IMR-90 (cell line): ENCODE measurements around the gene ALPK3. TPM values are rescaled to one million over a fixed set of nuclear protein-coding genes. Genes with fewer than 3 reads are reported as not detected.

Experiments
- ATAC-seq: fragments of 200-7000 bp; cut with Tn5 transposase; 2 replicates; pipeline ENCODE4 v1.9.1; 2020; ENCODE audit warnings: low read depth, mild to moderate bottlenecking, moderate library complexity
- BruUV-seq: library from RNA; stranded (reverse); fragments of 400-500 nt; replicated peaks from 2 replicates; lab custom pipeline; 2021; lab: Mats Ljungman, UMichigan
- CTCF ChIA-PET: fragments of 300-600 bp; formaldehyde crosslinking; extraction: SDS; loops from one replicate; lab custom pipeline; 2021; ENCODE audit warnings: antibody characterized with exemption; lab: Yijun Ruan, JAX
- POLR2A ChIA-PET: fragments of 300-600 bp; sonication (Branson Sonifier 250); formaldehyde crosslinking; loops from one replicate; lab custom pipeline; 2022; ENCODE audit warnings: antibody characterized with exemption; ENCODE audit not compliant: unreplicated experiment; lab: Charles Lee
- DNase-seq: peaks from one replicate; pipeline ENCODE4 v3.0.0; 2013
- H2AFZ ChIP-seq: replicated peaks from 2 replicates; pipeline ENCODE3; 2013; ENCODE audit warnings: low read length, mild to moderate bottlenecking; ENCODE audit not compliant: poor library complexity
- H2AK5ac ChIP-seq: 2 replicates; pipeline ENCODE4 v1.6.1; 2013; ENCODE audit warnings: low read depth, low read length, inconsistent platforms
- H2AK9ac ChIP-seq: replicated peaks from 2 replicates; pipeline ENCODE3; 2013; ENCODE audit warnings: mild to moderate bottlenecking, low read depth, low read length, moderate library complexity; ENCODE audit not compliant: poor library complexity
- H2BK120ac ChIP-seq: 2 replicates; pipeline ENCODE4 v1.6.1; 2013; ENCODE audit warnings: low read depth, low read length, inconsistent platforms
- H2BK15ac ChIP-seq: 3 replicates; pipeline ENCODE4 v1.6.1; 2013; ENCODE audit warnings: low read depth, low read length, inconsistent platforms
- H2BK20ac ChIP-seq: 2 replicates; pipeline ENCODE4 v1.6.1; 2013; ENCODE audit warnings: low read depth, mild to moderate bottlenecking, inconsistent platforms, low read length, moderate library complexity
- H2BK5ac ChIP-seq: 2 replicates; pipeline ENCODE4 v1.6.1; 2013; ENCODE audit warnings: mild to moderate bottlenecking, low read depth, low read length, inconsistent platforms; ENCODE audit not compliant: poor library complexity, severe bottlenecking
- H3K14ac ChIP-seq: replicated peaks from 2 replicates; pipeline ENCODE4 v1.6.1; 2013; ENCODE audit warnings: low read depth, low read length, inconsistent platforms
- H3K18ac ChIP-seq: 2 replicates; pipeline ENCODE4 v1.6.1; 2013; ENCODE audit warnings: low read depth, low read length, control low read depth
- H3K23ac ChIP-seq: 2 replicates; pipeline ENCODE4 v1.6.1; 2013; ENCODE audit warnings: low read depth, low read length, inconsistent platforms
- H3K27ac ChIP-seq: 2 replicates; pipeline ENCODE4 v1.5.1; 2013; ENCODE audit warnings: mild to moderate bottlenecking, control low read depth, low read length; ENCODE audit not compliant: insufficient read depth
- H3K27me3 ChIP-seq: 2 replicates; pipeline ENCODE4 v1.6.1; 2013; ENCODE audit warnings: low read length; ENCODE audit not compliant: control insufficient read depth, insufficient read depth
- H3K36me3 ChIP-seq: 2 replicates; pipeline ENCODE4 v1.6.1; 2013; ENCODE audit warnings: low read length, mixed read lengths; ENCODE audit not compliant: control insufficient read depth, insufficient read depth
- H3K4ac ChIP-seq: 2 replicates; pipeline ENCODE4 v1.6.1; 2013; ENCODE audit warnings: low read depth, low read length, inconsistent platforms
- H3K4me1 ChIP-seq: 2 replicates; pipeline ENCODE4 v1.6.1; 2013; ENCODE audit warnings: low read length, mixed read lengths; ENCODE audit not compliant: control insufficient read depth, insufficient read depth
- H3K4me2 ChIP-seq: 2 replicates; pipeline ENCODE4 v1.6.1; 2013; ENCODE audit warnings: low read depth, mild to moderate bottlenecking, control low read depth, low read length, moderate library complexity
- H3K4me3 ChIP-seq: 2 replicates; pipeline ENCODE4 v1.5.1; 2013; ENCODE audit warnings: low read depth, mild to moderate bottlenecking, control low read depth, low read length, moderate library complexity; ENCODE audit not compliant: insufficient read depth
- H3K56ac ChIP-seq: 2 replicates; pipeline ENCODE4 v1.6.1; 2013; ENCODE audit warnings: low read length, inconsistent platforms; ENCODE audit not compliant: insufficient read depth; ENCODE audit errors: extremely low read depth
- H3K79me1 ChIP-seq, 2 experiments: 2 replicates each; pipeline ENCODE4 v1.6.1; 2013; ENCODE audit warnings: low read length in 2 of 2, inconsistent platforms in 1 of 2, low read depth in 1 of 2
- H3K9ac ChIP-seq: 2 replicates; pipeline ENCODE4 v1.6.1; 2013; ENCODE audit warnings: low read depth, low read length, control low read depth
- H3K9me1 ChIP-seq: 2 replicates; pipeline ENCODE4 v1.6.1; 2013; ENCODE audit warnings: low read length, inconsistent platforms; ENCODE audit not compliant: insufficient read depth
- H3K9me3 ChIP-seq: 2 replicates; pipeline ENCODE4 v1.6.1; 2013; ENCODE audit warnings: low read length; ENCODE audit not compliant: control insufficient read depth, insufficient read depth
- H4K20me1 ChIP-seq: 2 replicates; pipeline ENCODE4 v1.6.1; 2013; ENCODE audit warnings: low read length, inconsistent platforms; ENCODE audit not compliant: insufficient read depth
- H4K5ac ChIP-seq: 2 replicates; pipeline ENCODE4 v1.6.1; 2013; ENCODE audit warnings: mild to moderate bottlenecking, low read depth, low read length, control low read depth
- H4K8ac ChIP-seq, 2 experiments: 2 replicates each; pipeline ENCODE4 v1.6.1; 2013; ENCODE audit warnings: low read depth in 2 of 2, low read length in 2 of 2, control low read depth in 1 of 2, inconsistent platforms in 1 of 2
- H4K91ac ChIP-seq: 2 replicates; pipeline ENCODE4 v1.6.1; 2013; ENCODE audit warnings: low read depth, low read length, inconsistent platforms; ENCODE audit not compliant: insufficient read depth
- MAZ ChIP-seq: IDR thresholded peaks from 2 replicates; pipeline ENCODE4 v1.6.1; 2012; ENCODE audit warnings: low read depth, mild to moderate bottlenecking, low read length, improper control_type of control experiment, moderate library complexity, borderline replicate concordance
- WGBS, 2 experiments: methylation state at CpG; one replicate each; pipeline versions ENCODE4 v1.1.5 to v1.1.7; 2013; ENCODE audit warnings: missing lambda C conversion rate in 2 of 2; ENCODE audit not compliant: insufficient read length in 1 of 2; ENCODE audit errors: extremely low coverage in 2 of 2; 5-methylcytosine and 5-hydroxymethylcytosine counted together
- dilution Hi-C: fragments of 300-500 bp; cut with HindIII; formaldehyde crosslinking; loops from one replicate; pipeline ENCODE4 v1.14.3; 2018; ENCODE audit warnings: low sequenced_read_pairs; ENCODE audit not compliant: unreplicated experiment
- in situ Hi-C: fragments of 300-500 bp; cut with MboI; formaldehyde crosslinking; loops from 3 replicates; pipeline ENCODE4 v1.14.3; 2019; ENCODE audit warnings: low sequenced_read_pairs, inconsistent platforms, mixed read lengths
- intact Hi-C: fragments of 100-400 bp; cut with micrococcal nuclease; formaldehyde crosslinking; loops from 2 replicates; pipeline ENCODE4 v1.10.0; 2022
- polyA plus RNA-seq, 3 experiments: library from polyadenylated mRNA; depleted of rRNA; stranded (reverse); fragments of >200 nt; gene quantifications; 2 replicates each; pipeline ENCODE4 v1.2.3, GENCODE V29; 2012; ENCODE audit warnings: low replicate concordance in 1 of 3
- total RNA-seq: library from RNA; depleted of rRNA; stranded (reverse); fragments of >200 nt; gene quantifications from 2 replicates; pipeline ENCODE4 v1.2.3, GENCODE V29; 2012
- TF ChIP-seq, protein P1 (sequence below): conservative IDR thresholded peaks from 2 replicates; pipeline ENCODE4 v1.5.1; 2012; ENCODE audit warnings: mild to moderate bottlenecking, low read depth, low read length, improper control_type of control experiment

ALPK3 gene
- total and polyA plus RNA-seq, 2 of the 4 experiments (the other 2 are of a cell fraction), result under 0.01 to 0.26 TPM

DNA sequence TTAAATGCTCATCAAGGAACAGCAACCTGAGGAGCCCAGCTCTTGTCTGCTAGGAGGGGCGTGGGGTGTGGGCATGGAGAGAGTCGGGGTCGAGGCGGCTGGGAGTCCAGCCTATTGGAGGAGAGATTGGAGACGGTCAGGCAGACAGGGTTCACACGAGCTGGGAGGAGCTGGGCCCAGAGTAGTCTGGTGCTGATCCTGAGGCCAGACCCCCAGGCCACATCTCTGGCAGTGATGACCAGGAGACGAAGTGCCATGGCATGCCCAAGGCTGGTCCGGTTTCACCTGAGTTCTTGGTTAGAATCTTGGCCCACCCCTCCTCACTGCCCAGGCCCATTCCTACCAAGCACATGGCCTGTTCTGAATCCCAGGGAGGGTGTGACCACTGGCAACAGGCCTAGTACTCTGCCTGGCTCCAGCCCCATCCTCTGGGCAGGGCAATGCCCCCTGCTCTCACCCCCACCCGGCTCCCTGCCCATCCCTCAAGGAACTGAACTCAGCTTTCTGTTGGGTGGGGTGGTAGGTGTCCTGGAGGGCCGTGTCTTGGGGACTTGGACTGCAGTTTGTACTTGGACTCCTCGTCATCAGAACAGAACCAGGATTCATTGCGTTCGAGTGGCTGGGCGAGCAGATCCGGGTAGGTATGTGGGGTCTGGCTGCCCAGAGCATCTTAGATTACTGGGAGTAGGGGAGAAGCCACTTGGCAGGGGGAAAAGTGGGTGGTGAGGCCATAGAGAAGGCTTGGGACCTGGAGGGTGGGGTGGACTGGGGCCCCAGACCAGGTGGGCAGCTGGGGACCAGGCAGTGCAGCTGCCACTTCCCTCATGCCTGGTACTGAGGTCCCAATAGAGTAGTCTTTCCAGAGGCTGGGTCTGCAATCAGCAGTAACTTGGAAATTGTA is 88.1 kb downstream of the ALPK3 start:
- no peak overlapping the region for H3K4ac ChIP-seq
- H3K79me1 ChIP-seq, result no peaks in the 10 kb centered on the region
- 94% methylated on average over 11 of the region's 15 CpGs; no CpG with 5 or more reads in 1 of the 2 experiments for WGBS, 2 experiments
- intact Hi-C loops (no loop called here), dilution Hi-C loops (no loop called here), in situ Hi-C loops (no loop called here)
- H3K14ac ChIP-seq, result no peak overlapping the region
- H3K4me1 ChIP-seq, result no peaks in the 10 kb centered on the region
- CTCF ChIA-PET, result no interaction called here
- no peak overlapping the region for H2BK15ac ChIP-seq
- TF ChIP-seq, protein P1, sequence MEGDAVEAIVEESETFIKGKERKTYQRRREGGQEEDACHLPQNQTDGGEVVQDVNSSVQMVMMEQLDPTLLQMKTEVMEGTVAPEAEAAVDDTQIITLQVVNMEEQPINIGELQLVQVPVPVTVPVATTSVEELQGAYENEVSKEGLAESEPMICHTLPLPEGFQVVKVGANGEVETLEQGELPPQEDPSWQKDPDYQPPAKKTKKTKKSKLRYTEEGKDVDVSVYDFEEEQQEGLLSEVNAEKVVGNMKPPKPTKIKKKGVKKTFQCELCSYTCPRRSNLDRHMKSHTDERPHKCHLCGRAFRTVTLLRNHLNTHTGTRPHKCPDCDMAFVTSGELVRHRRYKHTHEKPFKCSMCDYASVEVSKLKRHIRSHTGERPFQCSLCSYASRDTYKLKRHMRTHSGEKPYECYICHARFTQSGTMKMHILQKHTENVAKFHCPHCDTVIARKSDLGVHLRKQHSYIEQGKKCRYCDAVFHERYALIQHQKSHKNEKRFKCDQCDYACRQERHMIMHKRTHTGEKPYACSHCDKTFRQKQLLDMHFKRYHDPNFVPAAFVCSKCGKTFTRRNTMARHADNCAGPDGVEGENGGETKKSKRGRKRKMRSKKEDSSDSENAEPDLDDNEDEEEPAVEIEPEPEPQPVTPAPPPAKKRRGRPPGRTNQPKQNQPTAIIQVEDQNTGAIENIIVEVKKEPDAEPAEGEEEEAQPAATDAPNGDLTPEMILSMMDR, result no peak
- TF ChIP-seq MAZ, result no peak
- H4K5ac ChIP-seq, result no peak overlapping the region
- peak overlapping the region; percentile 3; the same call in 1 of the 2 replicates for H2AK5ac ChIP-seq
- H4K8ac ChIP-seq, result no peak overlapping the region
- no peaks in the 10 kb centered on the region; the same call in 1 of the 2 replicates for H3K9me1 ChIP-seq
- ATAC-seq, result no peak
- 0 out of 2 replicates have a peak, but pooled peaks cover 3% of the 10 kb centered on the region for H3K9me3 ChIP-seq
- no peak overlapping the region for H3K23ac ChIP-seq
- H3K27ac ChIP-seq, result no peak overlapping the region
- H2BK120ac ChIP-seq, result no peak overlapping the region
- H2BK20ac ChIP-seq, result no peak overlapping the region
- no peak overlapping the region for H2AK9ac ChIP-seq
- no peak overlapping the region for H4K91ac ChIP-seq
- H3K36me3 ChIP-seq, result no peaks in the 10 kb centered on the region
- H2BK5ac ChIP-seq, result no peak overlapping the region
- POLR2A ChIA-PET, result no interaction called here
- H4K20me1 ChIP-seq, result no peaks in the 10 kb centered on the region
- H2AFZ ChIP-seq, result no peak overlapping the region
- no peak for DNase-seq
- H3K9ac ChIP-seq, result no peak overlapping the region
- H3K56ac ChIP-seq, result no peak overlapping the region
- no peaks in the 10 kb centered on the region; the same call in 1 of the 2 replicates for H3K27me3 ChIP-seq
- no peak overlapping the region for H3K4me3 ChIP-seq
- H3K18ac ChIP-seq, result no peak overlapping the region
- H3K4me2 ChIP-seq, result no peak overlapping the region
- BruUV-seq, result no TSS peak
